Ishikawa (cell line): ENCODE results near the gene GPC6.

ENCODE experiments used
- EP300 ChIP-seq: IDR thresholded peaks from 2 replicates; pipeline ENCODE4 v1.6.1; 2012; ENCODE audit warnings: borderline replicate concordance
- YY1 ChIP-seq: IDR thresholded peaks from 2 replicates; pipeline ENCODE4 v1.6.1; 2012; ENCODE audit warnings: low read depth

GRCh38 chr13:94176561-94176960 lies 950.0 kb downstream of the GPC6 start:
- TF ChIP-seq EP300 (no peak), YY1 (no peak)
